Measurements from ENCODE around the gene GOLGA6L2.

DNA sequence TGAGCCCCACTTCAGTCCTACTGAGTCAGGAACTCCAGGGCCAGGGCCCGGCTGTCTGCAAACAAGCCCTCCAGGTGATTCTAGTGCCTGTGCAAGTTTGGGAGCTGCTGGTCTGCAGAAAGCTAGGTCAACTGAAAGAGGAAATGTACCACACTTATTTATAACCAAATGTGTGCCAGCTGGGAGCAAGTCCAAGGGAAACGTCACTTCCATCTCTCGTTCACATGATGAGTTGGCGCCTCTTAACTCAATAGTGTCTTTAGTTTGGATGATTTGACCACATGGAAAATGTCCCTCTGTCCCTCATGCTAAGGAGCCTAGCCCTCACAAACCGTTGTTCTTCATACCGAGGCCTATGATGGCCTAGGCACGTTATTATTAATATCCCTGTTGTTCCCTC lies 49.3 kb downstream of the GOLGA6L2 start:
- TF ChIP-seq CTCF (IDR thresholded peaks at IDR 0.05): no peak
- no peak for TF ChIP-seq POLR2A (IDR thresholded peaks at IDR 0.05)
